ENCODE results near the gene IPMK.

Gene IPMK

GRCh38 chr10:58267713-58268453 lies at the start of gene IPMK:
TSS of gene IPMK (minus strand) at chr10:58267894. CDS start at chr10:58267611, 283 bp downstream.
- peak; percentile 88 for DNase-seq

GRCh38 chr10:58316874-58317273 lies 49.2 kb upstream of the IPMK start:
- DNase-seq: no peak

- DNase-seq: no peak
These were observed 43.3 kb upstream of the IPMK start for GRCh38 chr10:58311026-58311425.

- no peak for DNase-seq
These were observed 40.0 kb upstream of the IPMK start for GRCh38 chr10:58307676-58308075.

GRCh38 chr10:58305821-58306220 lies 38.1 kb upstream of the IPMK start:
- no peak for DNase-seq

GRCh38 chr10:58304099-58304633 lies 36.5 kb upstream of the IPMK start:
- DNase-seq: no peak

GRCh38 chr10:58302254-58302653 lies 34.6 kb upstream of the IPMK start:
- DNase-seq: no peak

GRCh38 chr10:58300676-58301075 lies 33.0 kb upstream of the IPMK start:
- no peak for DNase-seq

- DNase-seq: peak; percentile 68
These were observed 31.9 kb upstream of the IPMK start for GRCh38 chr10:58299580-58299979.

GRCh38 chr10:58293989-58294388 lies 26.3 kb upstream of the IPMK start:
- DNase-seq: no peak

- peak; percentile 65 for DNase-seq
These were observed 24.0 kb upstream of the IPMK start for GRCh38 chr10:58291538-58292174.

- peak; percentile 98 for DNase-seq
These were observed 14.9 kb upstream of the IPMK start for GRCh38 chr10:58282615-58283014.

- no peak for DNase-seq
These were observed 13.5 kb upstream of the IPMK start for GRCh38 chr10:58281092-58281752.

GRCh38 chr10:58280477-58280876 lies 12.8 kb upstream of the IPMK start:
- DNase-seq: no peak

GRCh38 chr10:58278962-58279307 lies 11.2 kb upstream of the IPMK start:
- DNase-seq: no peak

- peak; percentile 9 for DNase-seq
These were observed 10.7 kb upstream of the IPMK start for GRCh38 chr10:58278274-58278961.

GRCh38 chr10:58275908-58276307 lies 8.2 kb upstream of the IPMK start:
- DNase-seq: no peak

- DNase-seq: no peak
These were observed 7.6 kb upstream of the IPMK start for GRCh38 chr10:58275261-58275660.

- no peak for DNase-seq
These were observed 2.1 kb upstream of the IPMK start for GRCh38 chr10:58269782-58270290.

- DNase-seq: peak; percentile 99
These were observed 1.5 kb upstream of the IPMK start, which contains the start of gene CISD1 for GRCh38 chr10:58268946-58269781. TSS of gene CISD1 (plus strand) at chr10:58269162. CDS start at chr10:58269274, 112 bp downstream.

- DNase-seq: no peak
These were observed 806 bp upstream of the IPMK start for GRCh38 chr10:58268454-58268945.
